ENCODE results near the gene TULP4. TPM values are rescaled to one million over a fixed set of nuclear protein-coding genes. Genes with fewer than 3 reads are reported as not detected.
"Not testable (repeated sequence)": the region's sequence is repeated elsewhere in the genome, so short reads cannot be mapped to it uniquely, and the experiment has no call there.

Gene TULP4
- total RNA-seq, 2 donors from 2014 or later = 140 to 199 TPM

DNA sequence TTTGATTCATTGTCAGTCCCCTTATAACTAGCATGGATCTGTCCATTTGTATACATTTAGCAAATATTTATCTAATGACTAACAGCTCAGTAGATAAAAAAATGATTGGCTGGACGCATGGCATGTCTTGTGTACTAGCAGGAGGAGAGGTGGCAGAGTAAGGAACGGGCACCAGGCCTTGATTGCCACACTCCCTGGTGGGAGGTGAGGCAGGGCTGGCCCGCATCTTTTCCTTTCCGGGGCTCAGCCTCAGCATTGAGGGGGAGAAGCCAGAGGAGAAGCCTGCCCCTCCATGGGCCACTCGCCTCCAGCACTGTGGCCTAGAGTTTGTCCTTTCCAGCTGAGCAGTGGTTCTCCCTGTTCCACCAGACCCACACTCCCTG is 162.7 kb downstream of the TULP4 start:
- DNase-seq (ENCODE audit: low spot score) = no peak
- no peaks in the 10 kb centered on the region for H3K27me3 ChIP-seq
- no peak overlapping the region for H3K4me3 ChIP-seq
- TF ChIP-seq, protein P1, sequence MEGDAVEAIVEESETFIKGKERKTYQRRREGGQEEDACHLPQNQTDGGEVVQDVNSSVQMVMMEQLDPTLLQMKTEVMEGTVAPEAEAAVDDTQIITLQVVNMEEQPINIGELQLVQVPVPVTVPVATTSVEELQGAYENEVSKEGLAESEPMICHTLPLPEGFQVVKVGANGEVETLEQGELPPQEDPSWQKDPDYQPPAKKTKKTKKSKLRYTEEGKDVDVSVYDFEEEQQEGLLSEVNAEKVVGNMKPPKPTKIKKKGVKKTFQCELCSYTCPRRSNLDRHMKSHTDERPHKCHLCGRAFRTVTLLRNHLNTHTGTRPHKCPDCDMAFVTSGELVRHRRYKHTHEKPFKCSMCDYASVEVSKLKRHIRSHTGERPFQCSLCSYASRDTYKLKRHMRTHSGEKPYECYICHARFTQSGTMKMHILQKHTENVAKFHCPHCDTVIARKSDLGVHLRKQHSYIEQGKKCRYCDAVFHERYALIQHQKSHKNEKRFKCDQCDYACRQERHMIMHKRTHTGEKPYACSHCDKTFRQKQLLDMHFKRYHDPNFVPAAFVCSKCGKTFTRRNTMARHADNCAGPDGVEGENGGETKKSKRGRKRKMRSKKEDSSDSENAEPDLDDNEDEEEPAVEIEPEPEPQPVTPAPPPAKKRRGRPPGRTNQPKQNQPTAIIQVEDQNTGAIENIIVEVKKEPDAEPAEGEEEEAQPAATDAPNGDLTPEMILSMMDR (IDR thresholded peaks at IDR 0.05) = no peak
- no peak overlapping the region for H3K27ac ChIP-seq
- peaks cover 5% of the 10 kb centered on the region for H3K36me3 ChIP-seq
- no peaks in the 10 kb centered on the region for H3K9me3 ChIP-seq
- no peaks in the 10 kb centered on the region for H3K4me1 ChIP-seq

DNA sequence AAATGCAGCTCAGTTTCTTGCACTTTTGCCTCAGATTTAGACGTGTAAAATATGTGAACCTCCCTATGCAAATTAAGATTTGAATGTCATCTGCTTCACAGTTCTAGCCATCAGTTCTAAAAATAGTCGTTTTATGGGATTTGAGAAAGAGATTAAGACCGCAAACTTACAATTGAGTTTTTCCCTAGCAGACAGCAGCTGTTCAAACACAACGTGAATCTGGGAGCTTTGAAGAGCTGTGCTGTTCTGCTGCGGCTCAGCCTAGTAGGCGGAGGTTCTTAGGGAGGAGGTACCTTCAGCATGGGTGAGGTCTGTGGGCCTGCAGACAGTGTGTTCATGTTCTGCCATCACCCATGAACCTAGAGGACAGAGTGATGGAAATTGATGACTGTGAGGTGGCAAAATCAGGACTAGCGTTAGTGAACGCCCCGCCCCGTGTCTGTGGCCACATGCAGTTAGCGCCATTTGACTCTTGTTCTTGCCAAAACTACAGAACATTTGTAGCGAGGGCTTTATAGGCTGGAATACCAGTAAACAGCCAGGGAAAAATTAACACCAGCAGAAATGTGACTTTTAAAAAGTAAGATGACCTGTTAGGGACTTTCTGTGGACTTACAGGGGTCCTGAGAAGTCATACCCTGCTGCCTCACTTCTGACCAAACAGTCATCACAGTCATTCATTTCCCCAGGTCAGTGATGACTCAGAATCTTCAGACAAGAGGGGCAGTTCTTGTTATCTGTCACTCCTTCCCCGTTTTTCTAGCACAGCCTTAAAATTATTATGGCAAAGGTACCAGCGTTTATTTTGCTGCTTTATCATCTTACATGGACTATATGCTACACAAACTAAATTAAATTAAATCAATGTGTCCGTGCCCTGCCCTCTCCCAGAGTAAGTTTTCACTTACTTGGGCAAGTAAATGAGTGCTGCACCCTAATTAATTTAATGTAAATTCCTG is 163.4 kb downstream of the TULP4 start:
- Histone ChIP-seq H3K27me3 (no peaks in the 10 kb centered on the region), H3K4me3 (no peak overlapping the region), H3K36me3 (peaks cover 12% of the 10 kb centered on the region), H3K9me3 (no peaks in the 10 kb centered on the region), H3K27ac (no peak overlapping the region), H3K4me1 (no peaks in the 10 kb centered on the region)
- TF ChIP-seq, protein P1 (IDR thresholded peaks at IDR 0.05) = no peak
- no peak for DNase-seq (ENCODE audit: low spot score)

DNA sequence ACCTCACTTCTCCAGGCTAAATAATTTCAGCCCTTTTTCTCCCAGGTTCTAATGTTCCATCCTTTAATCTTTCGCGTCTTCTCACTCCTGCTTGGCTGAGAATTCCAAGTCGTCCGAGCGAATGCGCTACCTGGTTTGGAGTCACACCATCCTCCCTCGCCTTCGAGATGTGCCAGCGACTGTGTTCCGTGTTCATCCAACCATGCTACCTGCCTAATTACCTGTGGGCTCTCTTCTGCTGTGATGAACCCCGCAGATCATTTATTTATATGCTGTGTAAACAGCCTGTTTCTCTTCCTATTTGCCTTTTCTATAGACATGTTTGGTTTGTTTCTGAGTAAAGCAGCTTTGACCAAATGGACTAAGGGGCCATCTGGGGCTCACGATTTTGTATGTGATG is 164.1 kb downstream of the TULP4 start:
- Histone ChIP-seq H3K4me1 (no peaks in the 10 kb centered on the region), H3K4me3 (no peak overlapping the region), H3K36me3 (peaks cover 17% of the 10 kb centered on the region), H3K27me3 (no peaks in the 10 kb centered on the region), H3K27ac (no peak overlapping the region), H3K9me3 (no peaks in the 10 kb centered on the region)
- TF ChIP-seq, protein P1 (IDR thresholded peaks at IDR 0.05) = no peak
- DNase-seq (ENCODE audit: low spot score) = no peak

DNA sequence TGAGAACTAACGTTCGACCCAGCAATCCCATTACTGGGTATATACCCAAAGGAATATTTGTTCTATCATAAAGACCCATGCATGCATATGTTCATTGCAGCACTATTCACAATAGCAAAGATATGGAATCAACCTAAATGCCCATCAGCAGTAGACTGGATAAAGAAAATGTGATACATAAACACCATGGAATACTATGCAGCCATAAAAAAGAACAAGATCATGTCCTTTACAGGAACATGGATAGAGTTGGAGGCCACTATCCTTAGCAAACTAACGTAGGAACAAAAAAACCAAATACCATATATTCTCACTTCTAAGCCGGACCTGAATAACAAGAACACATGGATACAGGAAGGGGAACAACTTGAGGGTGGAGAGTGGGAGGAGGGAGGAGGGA is 165.5 kb downstream of the TULP4 start:
- not testable (repeated sequence) for DNase-seq (ENCODE audit: low spot score); H3K4me1 ChIP-seq; H3K4me3 ChIP-seq; H3K27ac ChIP-seq; H3K27me3 ChIP-seq; H3K9me3 ChIP-seq
- H3K36me3 ChIP-seq = peaks cover 22% of the 10 kb centered on the region

DNA sequence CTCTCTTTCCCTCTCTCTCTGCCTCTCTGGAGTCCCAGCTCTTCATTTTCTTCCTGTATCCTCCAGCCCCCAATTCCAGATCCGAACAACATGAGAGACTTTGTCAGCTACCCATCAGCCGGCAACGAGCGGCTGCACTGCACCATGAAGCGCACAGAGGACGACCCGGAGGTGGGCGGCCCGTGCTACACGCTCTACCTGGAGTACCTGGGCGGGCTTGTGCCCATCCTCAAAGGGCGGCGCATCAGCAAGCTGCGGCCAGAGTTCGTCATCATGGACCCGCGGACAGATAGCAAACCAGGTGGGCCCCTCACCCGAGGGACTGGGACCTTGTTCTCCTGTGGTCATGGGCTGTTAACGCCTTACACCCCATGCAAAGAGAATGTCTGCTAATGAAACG is 168.7 kb downstream of the TULP4 start:
- no peak overlapping the region for H3K4me3 ChIP-seq
- H3K9me3 ChIP-seq = no peaks in the 10 kb centered on the region
- TF ChIP-seq, protein P1 (IDR thresholded peaks at IDR 0.05) = no peak
- no peaks in the 10 kb centered on the region for H3K27me3 ChIP-seq
- peaks cover 22% of the 10 kb centered on the region for H3K36me3 ChIP-seq
- H3K4me1 ChIP-seq = no peaks in the 10 kb centered on the region
- DNase-seq (ENCODE audit: low spot score) = no peak
- no peak overlapping the region for H3K27ac ChIP-seq

DNA sequence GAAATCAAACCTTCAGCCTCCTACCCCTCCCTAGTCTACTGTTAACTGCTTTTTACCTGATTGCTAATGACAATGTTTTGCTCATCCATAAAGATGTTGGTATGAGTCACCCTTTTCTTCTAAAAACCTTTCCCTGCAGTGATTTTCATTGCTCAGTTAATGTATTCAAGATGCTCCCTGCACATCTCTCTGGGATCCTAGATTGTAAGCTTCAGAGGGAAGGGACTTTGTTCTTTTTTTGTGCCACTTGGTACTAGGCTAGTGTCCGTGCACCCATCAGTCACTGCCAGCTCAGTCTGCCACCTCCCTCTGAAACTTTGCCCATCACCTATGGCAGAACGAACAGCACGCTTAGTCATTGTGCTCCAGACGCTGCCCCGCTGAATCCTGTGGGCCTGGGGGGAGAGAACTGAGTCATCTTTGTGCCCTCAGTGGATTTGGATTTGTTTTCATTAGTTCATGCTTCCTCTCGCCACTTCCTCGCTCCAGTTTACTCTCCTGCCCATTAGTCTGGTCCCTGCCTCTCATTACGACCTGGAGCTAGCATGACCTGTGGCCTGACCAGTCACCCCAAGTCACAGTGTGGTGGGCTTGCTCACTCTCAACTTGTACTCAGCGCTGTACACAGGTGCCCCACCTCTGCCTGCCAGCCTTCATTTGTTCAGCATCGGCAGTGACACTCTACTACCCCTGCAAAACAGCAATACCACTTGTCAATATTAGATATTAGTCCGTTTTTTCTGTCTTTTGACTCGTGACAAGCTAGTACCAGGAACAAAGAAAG is 169.6 kb downstream of the TULP4 start:
- H3K27me3 ChIP-seq = no peaks in the 10 kb centered on the region
- H3K36me3 ChIP-seq = peaks cover 22% of the 10 kb centered on the region
- no peaks in the 10 kb centered on the region for H3K9me3 ChIP-seq
- no peak overlapping the region for H3K4me3 ChIP-seq
- H3K27ac ChIP-seq = no peak overlapping the region
- TF ChIP-seq, protein P1 (IDR thresholded peaks at IDR 0.05) = no peak
- DNase-seq (ENCODE audit: low spot score) = no peak
- no peaks in the 10 kb centered on the region for H3K4me1 ChIP-seq

Data from right atrium auricular region (tissue), 2 donors.